IPS-15b (cell line): ENCODE measurements around the gene SCCPDH.
"Not testable (repeated sequence)": the region's sequence is repeated elsewhere in the genome, so short reads cannot be mapped to it uniquely, and the experiment has no call there.

Source experiments
- H3K27me3 ChIP-seq: one replicate; pipeline ENCODE4 v1.6.1; 2013; ENCODE audit warnings: low read length; ENCODE audit not compliant: control insufficient read depth, insufficient read depth
- H3K36me3 ChIP-seq: one replicate; pipeline ENCODE4 v1.6.1; 2013; ENCODE audit warnings: low read length; ENCODE audit not compliant: control insufficient read depth, insufficient read depth
- H3K4me1 ChIP-seq: one replicate; pipeline ENCODE4 v1.6.1; 2013; ENCODE audit warnings: mild to moderate bottlenecking, low read length; ENCODE audit not compliant: control insufficient read depth, insufficient read depth
- H3K4me3 ChIP-seq: one replicate; pipeline ENCODE4 v1.5.1; 2013; ENCODE audit warnings: low read depth, low read length
- H3K9ac ChIP-seq: one replicate; pipeline ENCODE4 v1.6.1; 2013; ENCODE audit warnings: low read depth, mild to moderate bottlenecking, low read length
- H3K9me3 ChIP-seq: one replicate; pipeline ENCODE4 v1.6.1; 2013; ENCODE audit warnings: mild to moderate bottlenecking, low read length; ENCODE audit not compliant: control insufficient read depth, insufficient read depth

Gene SCCPDH

GRCh38 chr1:246798606-246799496 lies 74.6 kb downstream of the SCCPDH start:
- H3K4me3 ChIP-seq: no peak overlapping the region
- no peak overlapping the region for H3K9ac ChIP-seq
- no peaks in the 10 kb centered on the region for H3K36me3 ChIP-seq
- no peaks in the 10 kb centered on the region for H3K9me3 ChIP-seq
- H3K27me3 ChIP-seq: no peaks in the 10 kb centered on the region
- H3K4me1 ChIP-seq: peaks cover 20% of the 10 kb centered on the region

DNA sequence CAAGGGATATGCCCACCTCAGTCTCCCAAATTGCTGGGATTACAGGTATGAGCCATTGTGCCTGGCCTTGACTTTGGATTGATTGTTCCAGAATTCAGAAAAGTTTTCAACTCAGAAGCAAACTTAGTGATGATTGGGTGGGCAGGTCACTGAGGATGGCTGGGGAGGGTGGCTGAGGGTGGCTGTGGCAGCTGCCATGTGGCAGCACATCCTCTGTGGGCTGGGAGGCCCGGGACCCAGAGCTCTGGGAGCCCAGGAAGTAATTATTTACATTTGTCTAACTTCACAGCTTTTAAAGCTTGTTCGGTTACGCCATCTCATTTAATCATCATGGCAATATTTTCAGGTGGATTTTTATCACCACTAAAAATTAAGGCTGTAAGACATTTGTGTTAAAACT lies 76.1 kb downstream of the SCCPDH start:
- H3K27me3 ChIP-seq: no peaks in the 10 kb centered on the region
- no peak overlapping the region for H3K4me3 ChIP-seq
- H3K4me1 ChIP-seq: peaks cover 12% of the 10 kb centered on the region
- no peak overlapping the region for H3K9ac ChIP-seq
- H3K36me3 ChIP-seq: no peaks in the 10 kb centered on the region
- H3K9me3 ChIP-seq: no peaks in the 10 kb centered on the region

DNA sequence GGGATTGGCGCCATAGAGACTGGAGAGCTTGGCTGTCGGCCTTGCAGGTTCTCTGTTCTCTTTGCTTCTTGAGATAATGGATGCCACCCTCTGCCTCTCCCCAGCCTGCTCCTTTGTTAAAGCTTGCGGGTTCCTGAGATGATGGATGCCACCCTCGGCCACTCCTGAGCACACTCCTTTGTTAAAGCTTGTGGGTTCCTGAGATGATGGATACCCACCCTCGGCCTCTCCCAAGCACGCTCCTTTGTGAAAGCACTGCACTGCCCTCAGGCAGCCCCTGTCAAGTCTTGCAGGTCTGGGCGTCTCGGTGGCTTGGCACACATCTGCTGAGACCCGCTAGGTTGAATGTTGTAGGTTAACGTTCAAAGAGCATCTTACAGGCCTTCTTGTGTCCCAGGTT lies 76.5 kb downstream of the SCCPDH start:
- Histone ChIP-seq H3K9me3 (no peaks in the 10 kb centered on the region), H3K9ac (no peak overlapping the region), H3K4me1 (peaks cover 8% of the 10 kb centered on the region), H3K4me3 (no peak overlapping the region), H3K36me3 (no peaks in the 10 kb centered on the region), H3K27me3 (no peaks in the 10 kb centered on the region)

DNA sequence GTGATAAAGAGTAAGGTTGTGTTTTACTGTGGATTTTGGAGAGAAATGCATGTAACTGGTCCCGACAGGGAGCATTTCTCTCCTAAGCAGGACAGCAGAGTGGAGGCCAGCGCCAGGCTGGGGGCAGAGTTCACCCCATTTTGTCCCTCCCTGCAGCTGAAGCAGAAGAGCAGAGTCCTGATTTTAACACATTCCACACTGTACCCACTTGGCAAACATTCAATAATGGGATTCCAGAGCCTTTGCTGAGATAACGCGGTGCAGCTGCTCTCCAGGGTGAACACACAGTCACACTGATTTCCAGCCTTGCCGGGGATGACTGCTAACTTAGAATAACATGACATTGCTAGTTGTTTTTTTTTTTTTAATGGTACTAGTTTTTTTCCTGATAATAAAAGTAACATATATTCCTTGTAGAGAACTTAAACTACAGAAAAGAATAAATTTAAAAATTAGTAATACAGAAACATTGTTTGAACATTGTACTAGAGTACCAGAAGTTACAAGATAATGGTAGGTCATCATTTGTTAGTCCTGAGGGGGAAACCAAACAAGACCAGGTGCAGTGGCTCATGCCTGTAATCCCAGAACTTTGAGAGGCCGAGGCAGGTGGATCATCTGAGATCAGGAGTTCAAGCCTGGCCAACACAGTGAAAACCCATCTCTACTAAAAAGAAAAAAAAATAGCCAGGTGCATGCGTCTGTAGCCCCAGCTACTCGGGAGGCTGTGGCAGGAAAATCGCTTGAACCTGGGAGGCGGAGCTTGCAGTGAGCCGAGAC lies 77.2 kb downstream of the SCCPDH start:
- H3K36me3 ChIP-seq: no peaks in the 10 kb centered on the region
- peaks cover 7% of the 10 kb centered on the region for H3K4me1 ChIP-seq
- no peak overlapping the region for H3K9ac ChIP-seq
- H3K4me3 ChIP-seq: no peak overlapping the region
- H3K9me3 ChIP-seq: no peaks in the 10 kb centered on the region
- H3K27me3 ChIP-seq: no peaks in the 10 kb centered on the region

DNA sequence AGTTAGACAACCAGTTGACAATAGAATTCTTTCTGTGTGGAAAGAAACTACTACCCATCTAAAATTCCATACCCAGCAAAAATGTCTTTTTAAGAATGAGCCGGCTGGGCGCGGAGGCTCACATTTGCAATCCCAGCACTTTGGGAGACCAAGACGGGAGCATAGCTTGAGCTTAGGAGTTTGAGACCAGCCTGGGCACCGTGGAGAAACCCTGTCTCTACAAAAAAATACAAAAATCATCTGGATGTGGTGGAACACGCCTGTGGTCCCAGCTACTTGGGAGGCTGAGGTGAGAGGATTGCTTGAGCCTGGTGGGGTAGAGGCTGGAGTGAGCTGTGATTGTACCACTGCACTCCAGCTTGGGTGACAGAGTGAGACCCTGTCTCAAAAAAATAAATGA lies 79.2 kb downstream of the SCCPDH start:
- Histone ChIP-seq H3K9ac (no peak overlapping the region), H3K9me3 (no peaks in the 10 kb centered on the region), H3K4me3 (no peak overlapping the region), H3K27me3 (no peaks in the 10 kb centered on the region), H3K36me3 (no peaks in the 10 kb centered on the region), H3K4me1 (peaks cover 7% of the 10 kb centered on the region)

DNA sequence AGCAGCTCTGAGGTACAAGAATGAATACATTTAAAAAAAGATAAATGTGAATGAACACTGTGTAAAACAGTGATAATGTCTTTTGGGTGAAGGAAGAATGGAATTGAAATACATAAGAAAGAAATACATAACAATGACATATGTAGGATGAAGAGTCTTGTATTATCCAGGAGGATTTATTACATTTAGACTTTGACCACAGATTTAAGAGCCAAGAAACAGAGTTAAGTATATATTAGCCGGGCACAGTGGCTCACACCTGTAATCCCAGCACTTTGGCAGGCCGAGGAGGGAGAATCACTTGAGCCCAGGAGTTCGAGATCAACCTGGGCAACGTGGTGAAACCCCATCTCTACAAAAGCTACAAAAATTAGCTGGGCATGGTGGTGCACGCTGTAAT lies 79.7 kb downstream of the SCCPDH start:
- H3K36me3 ChIP-seq: no peaks in the 10 kb centered on the region
- no peak overlapping the region for H3K4me3 ChIP-seq
- no peak overlapping the region for H3K9ac ChIP-seq
- H3K27me3 ChIP-seq: no peaks in the 10 kb centered on the region
- H3K4me1 ChIP-seq: peaks cover 7% of the 10 kb centered on the region
- no peaks in the 10 kb centered on the region for H3K9me3 ChIP-seq

GRCh38 chr1:246805135-246805716 lies 81.0 kb downstream of the SCCPDH start:
- Histone ChIP-seq H3K36me3 (no peaks in the 10 kb centered on the region), H3K9me3 (no peaks in the 10 kb centered on the region), H3K4me3 (no peak overlapping the region), H3K4me1 (no peaks in the 10 kb centered on the region), H3K27me3 (no peaks in the 10 kb centered on the region), H3K9ac (no peak overlapping the region)

DNA sequence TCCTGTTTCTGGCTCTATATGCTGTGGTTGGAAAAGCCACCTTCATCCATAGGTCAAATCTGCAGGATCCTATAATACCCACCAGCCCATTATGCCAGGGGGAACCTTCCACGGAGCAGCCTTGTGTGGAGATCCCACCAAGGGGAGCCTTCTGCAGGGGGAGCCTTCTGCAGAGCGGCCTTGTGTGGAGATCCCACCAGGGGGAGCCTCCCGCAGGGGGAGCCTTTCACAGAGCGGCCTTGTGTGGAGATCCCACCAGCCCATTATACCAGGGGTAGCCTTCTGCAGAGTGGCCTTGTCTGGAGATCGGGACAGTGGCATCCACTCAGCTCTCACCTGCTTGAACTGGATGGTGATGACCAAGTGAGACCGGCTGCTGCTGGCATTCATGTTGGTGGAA lies 85.3 kb downstream of the SCCPDH start:
- no peaks in the 10 kb centered on the region for H3K36me3 ChIP-seq
- no peaks in the 10 kb centered on the region for H3K27me3 ChIP-seq

DNA sequence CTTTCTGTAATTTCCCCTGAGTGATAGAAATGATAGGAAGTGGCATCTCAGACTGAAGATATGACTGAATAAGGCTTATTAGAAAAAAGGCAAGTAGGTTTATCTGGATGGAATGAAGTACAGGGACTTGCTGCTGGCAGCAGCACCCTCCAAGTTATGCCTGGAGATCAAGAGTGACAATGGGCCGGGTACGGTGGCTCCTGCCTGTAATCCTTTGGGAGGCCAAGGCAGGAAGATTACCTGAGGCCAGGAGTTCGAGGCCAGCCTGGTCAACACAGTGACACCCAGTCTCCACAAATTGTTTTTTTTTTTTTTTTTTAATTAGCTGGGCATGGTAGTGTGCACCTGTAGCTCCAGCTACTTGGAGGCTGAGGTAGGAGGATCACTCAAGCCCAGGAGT lies 87.8 kb downstream of the SCCPDH start:
- Histone ChIP-seq H3K9ac (no peak overlapping the region), H3K36me3 (no peaks in the 10 kb centered on the region), H3K27me3 (no peaks in the 10 kb centered on the region), H3K9me3 (no peaks in the 10 kb centered on the region), H3K4me3 (no peak overlapping the region), H3K4me1 (peaks cover 5% of the 10 kb centered on the region)

More for the DNA sequence above, 85.3 kb downstream of the SCCPDH start:
- Histone ChIP-seq H3K9me3 (no peaks in the 10 kb centered on the region), H3K4me1 (peaks cover 5% of the 10 kb centered on the region), H3K4me3 (no peak overlapping the region), H3K9ac (no peak overlapping the region)

GRCh38 chr1:246813325-246813724 lies 89.1 kb downstream of the SCCPDH start:
- not testable (repeated sequence) for H3K9ac ChIP-seq, H3K27me3 ChIP-seq, H3K4me3 ChIP-seq, H3K9me3 ChIP-seq, H3K36me3 ChIP-seq, H3K4me1 ChIP-seq

DNA sequence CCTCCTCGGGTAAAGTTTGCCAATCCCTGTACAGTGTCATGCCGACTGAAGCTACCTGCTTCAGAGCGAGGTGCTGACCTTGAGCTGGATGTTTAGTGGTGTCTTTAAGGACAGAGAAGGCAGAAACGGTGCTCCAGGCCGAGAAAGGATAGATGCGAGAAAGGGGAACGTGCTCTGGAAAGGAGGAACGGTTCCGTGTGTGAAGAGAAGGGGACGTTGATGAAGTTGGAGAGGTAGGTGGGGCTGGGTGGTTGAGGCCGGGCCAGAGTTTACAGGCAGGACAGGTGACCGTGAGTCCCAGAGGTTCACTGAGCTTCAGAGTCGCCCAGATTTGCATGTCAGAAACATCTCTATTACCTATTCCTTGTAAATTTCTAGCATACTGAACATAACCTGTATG lies 90.7 kb downstream of the SCCPDH start:
- peaks cover 5% of the 10 kb centered on the region for H3K4me1 ChIP-seq
- H3K9ac ChIP-seq: no peak overlapping the region
- H3K4me3 ChIP-seq: no peak overlapping the region
- H3K36me3 ChIP-seq: no peaks in the 10 kb centered on the region
- no peaks in the 10 kb centered on the region for H3K27me3 ChIP-seq
- no peaks in the 10 kb centered on the region for H3K9me3 ChIP-seq
